GDM1 (cell line): Measurements from ENCODE around the gene MC5R.
"Not testable (repeated sequence)": the region's sequence is repeated elsewhere in the genome, so short reads cannot be mapped to it uniquely, and the experiment has no call there.

Experiments used
- DNase-seq: peaks from one replicate; lab custom pipeline; 2025; lab: John Stamatoyannopoulos, UW

The MC5R gene

GRCh38 chr18:13849791-13850190 lies 25.8 kb downstream of the MC5R start:
- DNase-seq: no peak

- not testable (repeated sequence) for DNase-seq
Measured at GRCh38 chr18:13862898-13863297, 38.9 kb downstream of the MC5R start.

- no peak for DNase-seq
Measured at GRCh38 chr18:13868501-13869271, 44.7 kb downstream of the MC5R start.

- DNase-seq: no peak
Measured at GRCh38 chr18:13871701-13872100, 47.8 kb downstream of the MC5R start.

DNA sequence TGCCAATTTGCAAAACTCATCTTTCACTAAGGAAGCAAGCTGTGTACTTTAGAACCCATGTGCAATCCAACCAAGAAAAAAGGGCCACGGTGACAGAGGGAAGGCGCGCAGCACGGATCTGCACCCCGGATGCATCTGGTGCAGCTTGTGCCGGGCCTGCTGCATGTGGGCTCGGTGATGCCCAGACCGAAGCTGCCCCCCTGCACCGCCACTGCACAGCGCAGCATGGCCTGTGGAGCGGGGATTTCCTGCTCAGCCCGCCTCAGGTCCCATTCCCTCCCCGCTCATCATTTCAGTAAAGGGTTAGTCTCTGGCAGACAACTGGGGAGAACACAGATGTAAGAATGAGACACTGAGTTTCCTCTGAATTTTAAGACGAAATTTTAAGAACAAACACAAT lies 48.4 kb downstream of the MC5R start:
- no peak for DNase-seq

GRCh38 chr18:13872932-13873331 lies 49.0 kb downstream of the MC5R start:
- DNase-seq: no peak

DNA sequence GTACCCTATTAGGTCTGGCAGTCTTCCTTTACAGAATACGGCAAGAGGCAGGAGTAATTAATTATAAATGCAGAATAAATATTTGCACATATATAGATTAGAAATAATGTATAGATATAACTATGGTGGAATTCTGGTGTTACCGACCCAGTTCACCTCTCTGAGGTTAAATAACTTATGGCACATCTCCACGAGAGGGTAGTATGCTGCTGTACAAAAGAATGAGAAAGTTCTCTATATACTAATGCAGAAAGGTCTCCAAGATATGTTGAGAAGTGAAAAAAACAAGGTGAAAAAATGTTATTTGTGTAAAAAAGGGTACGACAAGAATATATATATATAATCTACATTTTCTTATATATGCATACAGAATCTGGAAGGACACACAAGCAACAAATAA lies 50.6 kb downstream of the MC5R start:
- DNase-seq: no peak
